Measurements from ENCODE around the gene NPTX1. TPM values are rescaled to one million over a fixed set of nuclear protein-coding genes. Genes with fewer than 3 reads are reported as not detected.
A peak's percentile ranks its signal among the peaks of the same experiment; 100 is the strongest.

NPTX1 gene
- total and polyA plus RNA-seq, 3 experiments from 2014 or later: 0.93 to 1.2 TPM; not detected in 1

- Histone ChIP-seq H3K27me3 (ENCODE audit: insufficient read depth, low read length, poor library complexity, severe bottlenecking) (peaks cover 6% of the 10 kb centered on the region), H3K36me3 (ENCODE audit: insufficient read depth, low read length) (no peaks in the 10 kb centered on the region), H3K4me1 (ENCODE audit: insufficient read depth, low read length) (no peaks in the 10 kb centered on the region), H3K9me3 (ENCODE audit: low read length) (no peaks in the 10 kb centered on the region), H3K4me3 (ENCODE audit: low read length) (no peak overlapping the region), H3K27ac (ENCODE audit: low read depth, low read length) (no peak overlapping the region)
- Mint-ChIP-seq H3K36me3 (no peaks in the 10 kb centered on the region), H3K4me1 (no peaks in the 10 kb centered on the region), H3K4me3 (no peak overlapping the region), H3K27ac (no peak overlapping the region), H3K9me3 (no peaks in the 10 kb centered on the region), H3K27me3 (peaks cover 10 to 31% of the 10 kb centered on the region in 2 donors)
- ChIA-PET CTCF (no interaction called here), POLR2A (no interaction called here)
- no peak for DNase-seq
These were observed 11.1 kb upstream of the NPTX1 start for GRCh38 chr17:80487511-80487910.

- Histone ChIP-seq H3K27ac (ENCODE audit: low read depth, low read length) (no peak overlapping the region), H3K9me3 (ENCODE audit: low read length) (no peaks in the 10 kb centered on the region), H3K4me1 (ENCODE audit: insufficient read depth, low read length) (no peaks in the 10 kb centered on the region), H3K4me3 (ENCODE audit: low read length) (no peak overlapping the region), H3K27me3 (ENCODE audit: insufficient read depth, low read length, poor library complexity, severe bottlenecking) (peaks cover 6% of the 10 kb centered on the region), H3K36me3 (ENCODE audit: insufficient read depth, low read length) (no peaks in the 10 kb centered on the region)
- Mint-ChIP-seq H3K4me1 (no peaks in the 10 kb centered on the region), H3K4me3 (no peak overlapping the region), H3K27ac (no peak overlapping the region), H3K36me3 (no peaks in the 10 kb centered on the region), H3K27me3 (peaks cover 16 to 39% of the 10 kb centered on the region in 2 donors), H3K9me3 (no peaks in the 10 kb centered on the region)
- no peak for DNase-seq
- ChIA-PET POLR2A (no interaction called here), CTCF (no interaction called here)
These were observed 10.3 kb upstream of the NPTX1 start for GRCh38 chr17:80486692-80487091.

- Mint-ChIP-seq H3K9me3 (no peaks in the 10 kb centered on the region), H3K27ac (no peak overlapping the region), H3K36me3 (no peaks in the 10 kb centered on the region), H3K4me1 (no peaks in the 10 kb centered on the region), H3K4me3 (no peak overlapping the region), H3K27me3 (peaks cover 21 to 48% of the 10 kb centered on the region in 2 donors)
- Histone ChIP-seq H3K4me1 (ENCODE audit: insufficient read depth, low read length) (no peaks in the 10 kb centered on the region), H3K4me3 (ENCODE audit: low read length) (no peak overlapping the region), H3K9me3 (ENCODE audit: low read length) (no peaks in the 10 kb centered on the region), H3K27ac (ENCODE audit: low read depth, low read length) (no peak overlapping the region), H3K36me3 (ENCODE audit: insufficient read depth, low read length) (no peaks in the 10 kb centered on the region), H3K27me3 (ENCODE audit: insufficient read depth, low read length, poor library complexity, severe bottlenecking) (peaks cover 6% of the 10 kb centered on the region)
- ChIA-PET POLR2A (no interaction called here), CTCF (no interaction called here)
- DNase-seq: no peak
These were observed 9.4 kb upstream of the NPTX1 start for GRCh38 chr17:80485846-80486245.

- Mint-ChIP-seq H3K4me1 (peaks cover 0 to 5% (median 3%) of the 10 kb centered on the region in 3 donors), H3K9me3 (no peaks in the 10 kb centered on the region), H3K27ac (peak overlapping the region in 1 of 8 donors; percentile 75), H3K4me3 (no peak overlapping the region), H3K36me3 (no peaks in the 10 kb centered on the region), H3K27me3 (peaks cover 34 to 64% of the 10 kb centered on the region in 2 donors)
- CTCF ChIA-PET: no interaction called here
- H3K27ac ChIP-seq (ENCODE audit: low read depth, low read length): no peak overlapping the region
- H3K4me3 ChIP-seq (ENCODE audit: low read length): no peak overlapping the region
- H3K36me3 ChIP-seq (ENCODE audit: insufficient read depth, low read length): no peaks in the 10 kb centered on the region
- peaks cover 7% of the 10 kb centered on the region for H3K27me3 ChIP-seq (ENCODE audit: insufficient read depth, low read length, poor library complexity, severe bottlenecking)
- no peaks in the 10 kb centered on the region for H3K9me3 ChIP-seq (ENCODE audit: low read length)
- H3K4me1 ChIP-seq (ENCODE audit: insufficient read depth, low read length): peaks cover under 1% of the 10 kb centered on the region
- no peak for DNase-seq
- POLR2A ChIA-PET: no interaction called here
These were observed 6.3 kb upstream of the NPTX1 start for GRCh38 chr17:80482555-80483308.

- H3K36me3 ChIP-seq (ENCODE audit: insufficient read depth, low read length): no peaks in the 10 kb centered on the region
- H3K36me3 Mint-ChIP-seq: no peaks in the 10 kb centered on the region
- peaks cover 0 to 5% (median 3%) of the 10 kb centered on the region in 3 donors for H3K4me1 Mint-ChIP-seq
- peaks cover 9% of the 10 kb centered on the region for H3K27me3 ChIP-seq (ENCODE audit: insufficient read depth, low read length, poor library complexity, severe bottlenecking)
- H3K27ac ChIP-seq (ENCODE audit: low read depth, low read length): no peak overlapping the region
- ChIA-PET POLR2A (no interaction called here), CTCF (no interaction called here)
- no peak overlapping the region for H3K4me3 ChIP-seq (ENCODE audit: low read length)
- H3K9me3 Mint-ChIP-seq: no peaks in the 10 kb centered on the region
- no peak for DNase-seq
- H3K4me3 Mint-ChIP-seq: no peak overlapping the region
- H3K27ac Mint-ChIP-seq: no peak overlapping the region
- H3K4me1 ChIP-seq (ENCODE audit: insufficient read depth, low read length): peaks cover 8% of the 10 kb centered on the region
- no peaks in the 10 kb centered on the region for H3K9me3 ChIP-seq (ENCODE audit: low read length)
- H3K27me3 Mint-ChIP-seq: peaks cover 34 to 59% of the 10 kb centered on the region in 2 donors
These were observed 5.6 kb upstream of the NPTX1 start for GRCh38 chr17:80482058-80482318.

GRCh38 chr17:80481284-80482057 is 5.1 kb upstream of the NPTX1 start:
- Histone ChIP-seq H3K27ac (ENCODE audit: low read depth, low read length) (no peak overlapping the region), H3K4me1 (ENCODE audit: insufficient read depth, low read length) (peaks cover 10% of the 10 kb centered on the region), H3K9me3 (ENCODE audit: low read length) (no peaks in the 10 kb centered on the region), H3K4me3 (ENCODE audit: low read length) (no peak overlapping the region), H3K36me3 (ENCODE audit: insufficient read depth, low read length) (no peaks in the 10 kb centered on the region), H3K27me3 (ENCODE audit: insufficient read depth, low read length, poor library complexity, severe bottlenecking) (peaks cover 9% of the 10 kb centered on the region)
- ChIA-PET POLR2A (no interaction called here), CTCF (no interaction called here)
- H3K36me3 Mint-ChIP-seq: no peaks in the 10 kb centered on the region
- H3K4me3 Mint-ChIP-seq: no peak overlapping the region
- DNase-seq: peak in 1 of 5 donors; percentile 37
- H3K4me1 Mint-ChIP-seq: peaks cover 0 to 5% (median 3%) of the 10 kb centered on the region in 3 donors
- H3K9me3 Mint-ChIP-seq: no peaks in the 10 kb centered on the region
- H3K27me3 Mint-ChIP-seq: peaks cover 33 to 55% of the 10 kb centered on the region in 2 donors
- H3K27ac Mint-ChIP-seq: no peak overlapping the region

- Histone ChIP-seq H3K36me3 (ENCODE audit: insufficient read depth, low read length) (no peaks in the 10 kb centered on the region), H3K4me1 (ENCODE audit: insufficient read depth, low read length) (peaks cover 13% of the 10 kb centered on the region), H3K4me3 (ENCODE audit: low read length) (no peak overlapping the region), H3K9me3 (ENCODE audit: low read length) (no peaks in the 10 kb centered on the region), H3K27me3 (ENCODE audit: insufficient read depth, low read length, poor library complexity, severe bottlenecking) (peaks cover 13% of the 10 kb centered on the region), H3K27ac (ENCODE audit: low read depth, low read length) (no peak overlapping the region)
- Mint-ChIP-seq H3K36me3 (no peaks in the 10 kb centered on the region), H3K27me3 (peaks cover 35 to 53% of the 10 kb centered on the region in 2 donors), H3K27ac (no peak overlapping the region), H3K4me1 (peaks cover 2 to 9% (median 5%) of the 10 kb centered on the region in 3 donors), H3K9me3 (no peaks in the 10 kb centered on the region), H3K4me3 (peak overlapping the region in 1 of 7 donors; percentile 23)
- no peak for DNase-seq
- POLR2A ChIA-PET: no interaction called here
- CTCF ChIA-PET: interaction anchor here (1.1 kb wide), 1 partner anchor 11 kb away, joined by 3 read pairs; no protein-coding TSS in a partner anchor
These were observed 3.8 kb upstream of the NPTX1 start for GRCh38 chr17:80480248-80480647.

- no peaks in the 10 kb centered on the region for H3K9me3 Mint-ChIP-seq
- peaks cover 22% of the 10 kb centered on the region for H3K27me3 ChIP-seq (ENCODE audit: insufficient read depth, low read length, poor library complexity, severe bottlenecking)
- no peak overlapping the region for H3K27ac Mint-ChIP-seq
- peaks cover 43 to 64% of the 10 kb centered on the region in 2 donors for H3K27me3 Mint-ChIP-seq
- CTCF ChIA-PET: interaction anchor here (1.2 kb wide), 1 partner anchor 52 kb away, joined by 3 read pairs; no protein-coding TSS in a partner anchor
- peaks cover 23% of the 10 kb centered on the region for H3K4me1 ChIP-seq (ENCODE audit: insufficient read depth, low read length)
- no peaks in the 10 kb centered on the region for H3K36me3 ChIP-seq (ENCODE audit: insufficient read depth, low read length)
- H3K27ac ChIP-seq (ENCODE audit: low read depth, low read length): no peak overlapping the region
- no peak for DNase-seq
- H3K4me1 Mint-ChIP-seq: peaks cover 12 to 20% (median 12%) of the 10 kb centered on the region in 3 donors
- no peaks in the 10 kb centered on the region for H3K36me3 Mint-ChIP-seq
- no peaks in the 10 kb centered on the region for H3K9me3 ChIP-seq (ENCODE audit: low read length)
- H3K4me3 Mint-ChIP-seq: peak overlapping the region in 6 of 7 donors; percentile 37 to 85 (median 64)
- POLR2A ChIA-PET: no interaction called here
- no peak overlapping the region for H3K4me3 ChIP-seq (ENCODE audit: low read length)
These were observed 2.8 kb upstream of the NPTX1 start for GRCh38 chr17:80479246-80479566.
